ENCODE results near the gene ZBTB7B.
A peak's percentile ranks its signal among the peaks of the same experiment; 100 is the strongest.
"Not testable (repeated sequence)": the region's sequence is repeated elsewhere in the genome, so short reads cannot be mapped to it uniquely, and the experiment has no call there.

Gene ZBTB7B

DNA sequence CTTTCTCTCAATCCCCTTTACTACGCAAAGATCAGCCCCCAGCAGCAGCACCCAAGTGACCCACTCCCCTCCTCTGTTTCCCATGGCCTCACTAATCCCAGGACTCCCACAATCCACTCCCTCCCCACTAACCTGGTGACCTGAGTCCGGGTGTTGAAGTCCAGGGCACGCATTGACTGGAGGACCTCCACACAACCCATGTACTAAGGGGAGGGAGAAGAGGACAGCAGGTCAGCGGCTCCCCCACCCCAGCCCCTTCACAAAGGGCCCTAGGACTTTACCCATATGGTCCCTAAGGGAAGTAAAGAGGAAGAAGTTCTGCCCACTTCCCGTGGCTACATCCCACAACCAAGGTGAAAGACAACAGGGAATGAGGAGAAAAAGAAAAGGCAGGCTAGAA is 33.4 kb upstream of the ZBTB7B start:
- DNase-seq = no peak

DNA sequence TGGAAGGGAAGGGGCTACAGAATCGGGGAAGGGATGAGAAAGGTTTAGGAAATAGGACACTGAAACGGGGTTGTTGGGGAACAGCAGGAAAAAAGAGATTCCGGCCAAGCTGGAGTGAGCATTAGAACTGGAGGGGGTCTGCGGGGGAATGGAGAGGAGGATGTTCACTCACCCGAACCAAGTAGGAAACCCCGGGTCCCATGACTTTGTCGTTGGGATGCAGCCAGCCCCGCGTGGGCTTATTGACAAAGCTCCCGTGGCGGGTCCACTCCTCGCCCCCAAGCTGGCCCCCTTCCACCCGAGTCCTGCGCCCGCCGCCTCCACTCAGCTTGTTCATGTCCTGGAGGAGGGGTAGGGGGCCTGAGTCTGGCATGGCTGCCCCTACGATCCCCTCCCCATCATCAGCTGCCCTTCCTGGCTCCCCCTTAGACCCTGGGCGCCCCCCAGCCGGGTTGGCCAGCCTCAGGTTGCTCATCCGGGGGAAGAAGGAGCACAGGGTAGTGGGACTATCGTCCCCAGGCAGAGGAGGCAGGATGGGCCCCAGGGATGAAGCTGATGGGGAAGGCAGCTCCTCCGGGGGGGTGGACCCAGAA is 32.6 kb upstream of the ZBTB7B start:
- DNase-seq = no peak

DNA sequence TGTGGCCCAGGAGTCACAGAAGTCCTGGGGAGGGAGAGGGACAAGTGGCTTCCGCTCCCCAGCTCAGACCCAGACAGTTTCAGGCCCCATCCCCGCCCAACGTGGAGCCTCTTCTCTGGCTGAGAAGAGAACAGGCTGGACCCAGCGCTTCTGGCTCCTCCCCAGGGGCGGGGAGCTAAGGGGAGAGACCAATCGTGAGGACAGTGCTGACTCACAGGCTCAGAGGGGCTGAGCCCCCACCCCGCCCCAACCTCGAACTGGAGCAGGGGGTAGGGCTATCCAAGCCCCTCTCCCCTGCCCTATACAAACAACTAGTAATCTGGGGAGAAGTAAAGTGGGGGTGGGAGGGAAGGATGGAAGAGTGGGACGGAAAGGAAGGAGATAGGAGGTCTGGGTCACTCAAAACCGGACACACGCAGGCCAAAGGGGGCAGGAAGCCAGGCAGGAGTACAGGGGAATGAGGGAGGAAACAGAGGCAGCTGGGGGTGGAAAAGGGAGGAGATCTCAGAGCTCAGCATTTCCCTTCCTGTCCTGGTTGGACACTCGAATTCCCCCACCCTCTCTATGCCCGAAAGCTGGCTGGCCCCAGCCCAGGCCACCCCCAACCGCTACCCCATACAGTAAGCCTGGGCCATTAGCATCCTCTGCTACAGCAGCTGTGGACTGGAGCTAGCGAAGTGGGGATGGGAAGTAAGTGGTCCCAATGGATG is 31.8 kb upstream of the ZBTB7B start, which contains the start of gene SHC1:
Gene SHC1, minus strand, starts transcription at position 117 of the 710 bp plus-strand sequence. CDS start 221 bp downstream, outside the sequence.
- no peak for DNase-seq

DNA sequence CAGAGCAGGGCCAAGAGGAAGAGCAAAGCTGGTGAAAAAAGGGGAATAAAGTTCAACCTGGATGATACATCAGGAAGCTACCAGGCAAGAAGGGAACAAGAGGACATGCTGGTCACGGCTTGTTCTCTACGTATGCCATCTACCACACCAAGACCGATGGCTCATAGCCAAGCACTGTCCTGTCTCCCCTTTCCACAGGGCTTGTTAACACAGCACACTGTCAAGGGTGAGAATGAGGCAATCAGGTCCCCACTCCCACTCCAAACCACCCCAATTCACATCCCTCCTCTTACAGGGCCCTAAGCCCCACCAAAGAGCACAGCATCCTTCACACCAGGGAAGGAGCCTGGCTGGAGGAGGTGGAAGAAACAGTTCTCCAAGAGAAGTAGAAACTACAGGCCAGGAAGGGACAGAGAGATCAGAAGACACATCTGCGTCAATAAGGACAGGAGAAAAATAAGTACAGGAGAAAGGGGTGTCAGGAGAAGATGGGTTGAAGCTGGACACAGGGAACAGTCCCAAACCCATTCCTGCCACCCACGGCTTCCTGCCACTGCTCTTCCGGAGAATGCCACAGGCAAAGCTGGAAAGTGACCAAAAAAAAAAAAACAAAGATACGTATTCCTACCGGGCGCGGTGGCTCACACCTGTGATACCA is 31.1 kb upstream of the ZBTB7B start:
- no peak for DNase-seq

DNA sequence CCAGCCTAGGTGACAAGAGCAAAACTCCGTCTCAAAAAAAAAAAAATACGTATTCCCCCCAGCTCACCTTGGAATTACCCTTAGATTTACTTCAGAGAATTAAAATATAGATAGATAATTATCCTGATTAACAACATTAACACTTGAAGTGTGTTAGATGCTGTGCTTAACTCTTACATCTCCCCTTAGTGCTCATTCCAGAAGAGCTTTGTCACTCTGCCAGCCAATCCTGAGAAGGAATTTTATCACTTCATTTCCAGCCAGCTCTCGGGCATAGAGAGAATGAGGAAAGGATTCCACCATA is 30.4 kb upstream of the ZBTB7B start:
- DNase-seq = no peak

DNA sequence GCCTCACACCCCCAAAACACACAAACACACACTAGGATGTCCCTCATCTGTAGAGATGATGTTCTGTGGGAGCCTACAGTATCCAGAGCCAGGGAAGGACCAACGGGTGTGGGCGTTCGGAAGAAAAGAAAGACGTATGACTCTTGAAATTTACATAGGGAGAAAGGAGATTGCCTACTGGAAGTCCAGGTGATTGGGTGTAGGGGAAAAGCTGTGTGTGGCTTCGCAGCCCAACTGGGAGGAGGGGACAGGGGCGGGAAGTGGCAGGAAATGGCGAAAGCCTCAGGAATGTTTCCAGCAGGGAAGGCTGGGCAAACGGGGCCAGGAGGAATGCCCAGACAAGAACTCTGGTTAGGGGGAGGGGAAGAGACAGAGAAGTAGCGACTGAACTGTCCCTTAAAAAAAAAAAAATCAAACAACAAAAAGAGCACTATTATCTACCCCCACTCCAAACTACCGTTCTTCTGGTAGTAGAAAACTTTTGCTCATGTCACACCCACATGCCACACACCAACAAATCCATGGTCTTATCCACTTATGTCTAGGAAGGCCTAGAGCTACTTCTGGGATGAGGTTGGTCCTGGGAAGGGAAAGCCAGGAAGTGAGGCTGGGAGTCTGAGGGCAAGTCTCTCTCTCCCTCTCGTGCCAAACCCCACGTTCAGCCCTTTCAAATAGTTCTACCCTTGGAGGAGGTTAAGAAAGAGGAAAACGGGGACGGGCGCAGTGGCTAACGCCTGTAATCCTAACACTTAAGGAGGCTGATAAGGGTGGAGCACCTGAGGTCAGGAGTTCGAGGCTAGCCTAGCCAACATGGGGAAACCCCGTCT is 29.9 kb upstream of the ZBTB7B start:
- DNase-seq = no peak

DNA sequence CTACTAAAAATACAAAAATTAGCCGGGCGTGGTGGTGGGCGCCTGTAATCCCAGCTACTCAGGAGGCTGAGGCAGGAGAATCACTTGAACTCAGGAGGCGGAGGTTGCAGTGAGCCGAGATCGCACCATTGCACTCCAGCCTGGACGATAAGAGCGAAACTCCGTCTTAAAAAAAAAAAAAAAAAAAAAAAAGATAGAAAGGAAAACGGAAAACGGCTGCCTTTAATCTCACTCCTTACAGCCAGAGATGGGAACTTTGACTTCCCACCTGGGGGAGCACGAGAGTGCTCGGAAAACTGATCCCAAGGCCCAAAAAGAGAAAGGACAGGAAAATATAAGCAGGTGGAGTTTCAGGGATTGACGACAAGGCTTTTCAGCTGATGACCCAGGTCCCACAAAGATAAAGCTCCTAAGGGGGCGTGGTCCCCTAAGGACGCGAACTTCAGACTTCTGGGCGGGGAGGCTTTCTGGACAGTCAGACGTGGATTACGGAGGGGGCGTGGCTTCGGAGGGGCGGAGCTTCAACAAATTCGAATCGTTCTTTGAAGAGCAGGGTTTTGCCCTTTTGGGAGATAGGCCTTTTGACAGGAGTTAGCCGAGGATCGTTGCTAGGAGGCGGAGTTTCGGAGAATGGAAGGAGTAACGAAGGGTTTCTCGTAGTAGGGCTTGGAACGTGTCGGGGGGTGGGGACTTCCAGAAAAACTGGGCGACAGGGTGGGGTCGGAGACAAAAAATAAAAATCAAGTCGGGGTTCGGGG is 29.1 kb upstream of the ZBTB7B start:
- DNase-seq = peak; percentile 89

DNA sequence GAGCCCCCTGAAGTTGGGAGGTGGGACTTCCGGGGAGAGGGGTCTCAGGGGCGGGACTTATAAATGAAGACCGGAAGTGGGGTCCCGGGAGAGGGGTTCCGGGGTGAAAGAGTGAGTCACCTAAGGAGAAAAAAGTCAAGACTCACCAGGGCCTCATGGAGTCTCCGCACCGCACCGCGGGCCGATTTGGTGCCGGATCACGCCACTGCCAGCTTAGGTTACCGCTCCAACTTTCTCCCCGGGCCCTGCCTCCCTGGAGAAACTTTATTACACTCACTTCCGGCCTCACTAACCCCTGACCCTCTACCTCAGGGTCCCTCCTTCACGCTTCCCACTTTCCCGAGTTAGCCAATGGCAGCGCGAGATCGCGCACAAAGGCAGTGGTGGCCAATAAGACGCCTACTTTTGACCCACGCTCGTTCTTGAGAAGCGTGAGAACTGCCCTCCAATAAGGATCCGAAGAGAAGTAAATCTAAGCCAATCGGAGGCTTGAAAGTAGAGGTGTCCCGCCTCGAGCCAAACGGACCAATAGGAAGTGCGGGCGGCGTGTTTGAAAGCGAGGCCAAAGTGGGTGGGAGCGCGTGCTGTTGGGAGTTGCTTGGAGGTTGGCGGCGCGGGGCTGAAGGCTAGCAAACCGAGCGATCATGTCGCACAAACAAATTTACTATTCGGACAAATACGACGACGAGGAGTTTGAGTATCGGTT is 28.3 kb upstream of the ZBTB7B start, which contains the start of gene CKS1B:
Gene CKS1B, plus strand, starts transcription at position 580 of the 706 bp plus-strand sequence. Its CDS starts 65 bp downstream, at position 645.
- peak; percentile 100 for DNase-seq

DNA sequence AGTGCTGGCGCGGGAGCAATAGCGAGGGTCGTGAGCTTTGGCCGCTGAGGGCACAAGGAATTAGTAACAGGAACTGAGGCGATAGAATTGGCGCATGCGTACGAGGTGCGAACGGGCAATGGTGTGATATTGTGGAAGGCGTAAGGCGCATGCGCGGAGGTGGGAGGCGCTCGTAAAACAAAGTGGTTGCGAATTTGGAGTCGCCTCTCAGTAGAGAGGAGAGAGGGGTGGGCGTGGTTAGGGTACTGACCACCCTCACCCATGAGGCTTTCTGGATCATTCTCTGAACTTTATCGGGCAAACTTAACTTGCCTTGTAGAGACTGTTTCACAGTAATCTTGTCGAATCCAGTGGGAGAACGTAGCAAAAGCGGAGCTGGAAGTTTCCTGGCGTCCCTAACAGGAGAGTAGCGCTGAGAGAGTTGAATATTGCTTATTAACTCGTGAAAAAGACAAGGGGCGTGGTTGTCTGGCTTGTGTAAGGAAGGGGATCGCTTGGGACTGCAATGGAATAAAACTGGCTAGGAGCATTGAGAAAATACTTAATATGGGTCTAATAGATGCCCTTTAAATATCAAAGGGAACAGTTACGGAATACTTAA is 27.7 kb upstream of the ZBTB7B start:
- DNase-seq = peak; percentile 97

DNA sequence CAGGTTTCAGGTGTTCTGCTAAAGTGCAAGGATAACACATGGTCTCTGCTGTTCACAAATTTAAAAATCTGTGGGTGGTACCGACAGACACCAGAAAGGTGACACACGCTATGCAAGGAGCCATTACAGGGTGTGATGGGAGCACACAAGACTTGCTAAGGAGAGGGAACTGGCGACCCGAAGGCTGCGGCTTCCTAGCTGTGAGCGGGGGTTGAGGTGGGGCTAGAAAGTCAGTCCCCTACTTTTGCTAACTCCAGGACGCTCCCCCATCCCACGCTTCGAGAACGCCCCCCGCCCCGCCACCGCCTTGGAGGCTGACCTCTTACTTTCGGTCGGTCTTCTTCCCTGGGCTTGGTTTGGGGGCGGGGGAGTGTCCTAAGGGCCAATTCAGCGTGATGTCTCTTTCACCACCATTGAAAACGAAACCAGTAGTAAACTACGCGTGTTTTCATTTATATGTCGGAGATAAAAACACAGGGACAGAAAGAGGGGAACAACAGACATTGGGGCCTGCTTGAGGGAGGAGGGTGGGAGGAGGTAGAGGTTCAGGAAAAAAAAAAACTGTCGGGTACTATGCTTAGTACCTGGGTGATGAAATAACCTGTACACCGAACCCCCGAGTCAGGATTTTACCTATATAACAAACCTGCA is 27.1 kb upstream of the ZBTB7B start:
- DNase-seq = peak; percentile 46

DNA sequence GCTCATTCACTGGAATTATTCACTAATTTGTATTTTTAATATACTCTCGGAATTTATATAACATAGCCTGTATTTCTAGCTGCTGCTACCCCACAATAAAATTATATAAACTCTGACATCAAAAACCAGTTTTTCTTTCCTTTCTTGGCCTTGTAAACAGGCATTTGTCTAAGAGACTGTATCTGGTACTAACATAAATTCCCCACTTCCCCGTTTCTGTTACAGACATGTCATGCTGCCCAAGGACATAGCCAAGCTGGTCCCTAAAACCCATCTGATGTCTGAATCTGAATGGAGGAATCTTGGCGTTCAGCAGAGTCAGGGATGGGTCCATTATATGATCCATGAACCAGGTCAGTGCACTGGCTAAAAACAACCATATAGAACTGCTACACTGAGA is 24.8 kb upstream of the ZBTB7B start:
- not testable (repeated sequence) for DNase-seq

DNA sequence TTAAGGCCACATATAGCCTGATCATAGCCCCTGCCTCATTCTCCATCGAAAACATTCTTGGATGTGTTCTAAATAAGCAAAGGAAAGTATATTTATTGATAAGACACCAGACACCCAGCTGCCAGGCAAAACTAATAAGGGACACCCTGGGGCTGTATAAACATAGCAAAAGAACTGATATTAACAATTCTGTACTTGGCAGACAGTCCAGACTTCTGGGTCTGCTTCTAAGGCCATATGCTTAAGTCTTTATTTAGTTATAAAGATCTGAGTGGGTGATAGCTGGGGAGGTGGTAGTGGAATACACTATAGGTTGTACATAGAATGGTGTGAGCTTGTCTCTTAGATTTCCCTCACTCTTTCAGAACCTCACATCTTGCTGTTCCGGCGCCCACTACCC is 24.2 kb upstream of the ZBTB7B start:
- DNase-seq = no peak

DNA sequence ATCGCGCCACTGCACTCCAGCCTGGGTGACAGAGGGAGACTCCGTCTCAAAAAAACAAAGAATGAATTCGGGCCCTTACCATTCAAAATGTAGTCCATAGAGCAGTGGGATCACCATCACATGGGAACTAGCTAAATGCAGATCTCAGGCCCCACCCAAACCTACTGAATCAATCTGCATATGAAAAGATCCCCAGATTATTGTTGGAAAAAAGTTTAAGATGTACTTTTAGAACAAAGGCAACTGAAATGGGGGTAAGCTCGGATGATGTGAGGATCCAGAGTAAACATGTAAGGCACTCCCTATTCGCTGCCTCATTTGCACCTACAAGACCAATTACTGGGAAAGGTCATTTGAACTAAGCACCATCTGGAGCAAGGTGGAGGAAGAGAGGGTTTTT is 20.3 kb upstream of the ZBTB7B start:
- peak; percentile 58 for DNase-seq

DNA sequence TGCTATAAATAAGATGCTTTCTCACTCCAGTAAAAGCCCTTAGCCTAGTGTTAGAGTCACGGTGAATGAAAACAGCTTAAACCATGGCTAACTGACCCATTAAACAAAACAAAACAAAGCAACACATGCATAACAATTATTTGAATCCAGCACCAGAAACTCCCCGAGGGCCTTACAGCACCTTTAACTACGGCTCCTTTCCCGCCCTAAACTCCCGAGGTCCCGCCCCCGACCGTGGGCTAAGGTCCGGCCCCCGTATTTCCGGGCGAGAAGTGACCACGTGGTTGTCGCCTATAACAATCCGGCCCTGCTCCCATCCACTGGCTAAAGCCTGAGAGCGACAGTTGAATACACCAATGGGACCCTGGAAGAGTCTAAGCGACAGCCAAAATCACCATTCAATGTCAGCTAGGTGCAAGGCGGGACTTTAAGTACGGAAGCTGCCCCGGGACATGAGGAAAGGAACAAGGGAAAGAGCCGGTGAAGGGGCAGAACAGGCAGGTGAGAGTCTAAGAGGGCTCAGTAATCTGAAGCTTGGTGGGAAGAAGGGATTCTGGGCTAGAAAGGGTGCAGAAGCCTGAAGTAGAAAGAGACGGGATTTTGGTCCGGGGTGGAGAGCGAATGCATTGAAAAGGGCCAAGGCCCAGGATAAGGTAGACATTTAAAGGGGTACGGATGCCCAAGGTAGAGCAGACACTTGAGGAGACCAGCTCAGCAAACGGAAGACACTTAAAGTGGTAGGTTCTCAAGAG is 19.5 kb upstream of the ZBTB7B start, which contains the start of gene FLAD1:
Gene FLAD1, plus strand, starts transcription at position 448 of the 752 bp plus-strand sequence. CDS start 351 bp downstream, outside the sequence.
- DNase-seq = peak; percentile 100

DNA sequence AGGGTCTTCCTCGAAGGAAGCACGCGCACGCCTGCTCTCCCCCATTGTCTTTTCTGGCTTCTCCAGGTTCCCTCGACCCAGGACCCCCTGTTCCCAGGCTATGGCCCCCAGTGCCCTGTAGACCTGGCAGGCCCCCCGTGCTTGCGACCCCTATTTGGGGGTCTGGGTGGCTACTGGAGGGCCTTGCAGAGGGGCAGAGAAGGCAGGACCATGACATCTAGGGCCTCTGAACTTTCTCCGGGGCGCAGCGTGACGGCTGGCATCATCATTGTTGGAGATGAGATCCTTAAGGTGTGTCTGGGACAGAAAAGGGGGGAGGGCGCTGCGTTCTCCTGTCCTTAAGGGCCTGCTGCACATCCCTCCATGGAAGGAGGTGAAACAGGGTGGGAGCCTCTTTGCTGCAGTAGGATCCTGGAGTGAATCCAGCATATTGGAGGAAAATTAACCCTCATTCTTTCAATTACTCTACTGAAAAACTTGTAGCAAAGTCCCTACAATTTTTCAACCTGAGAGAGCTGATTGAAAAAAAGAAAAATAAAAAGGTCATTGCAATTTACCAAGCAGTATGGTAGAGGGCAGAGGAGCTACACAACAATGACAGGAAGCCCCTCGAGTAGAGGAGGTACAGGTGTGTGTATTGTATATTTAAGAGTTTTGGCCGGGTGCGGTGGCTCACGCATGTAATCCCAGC is 18.7 kb upstream of the ZBTB7B start:
- no peak for DNase-seq

DNA sequence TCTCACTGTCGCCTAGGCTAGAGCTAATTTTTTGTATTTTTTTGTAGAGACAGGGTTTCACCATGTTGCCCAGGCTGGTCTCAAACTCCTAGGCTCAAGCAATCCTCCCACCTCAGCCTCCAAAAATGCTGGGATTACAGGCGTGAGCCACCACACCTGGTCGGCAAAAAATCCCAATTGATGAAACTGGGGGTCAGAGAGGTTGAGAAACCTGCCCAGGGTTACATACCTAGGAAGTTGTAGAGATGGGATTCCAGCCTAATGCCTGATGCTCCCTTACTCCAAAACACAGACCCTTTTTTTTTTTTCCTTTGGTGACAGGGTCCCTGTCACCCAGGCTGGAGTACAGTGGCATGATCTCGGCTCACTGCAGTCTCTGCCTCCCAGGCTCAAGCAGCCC is 15.9 kb upstream of the ZBTB7B start:
- DNase-seq = not testable (repeated sequence)

DNA sequence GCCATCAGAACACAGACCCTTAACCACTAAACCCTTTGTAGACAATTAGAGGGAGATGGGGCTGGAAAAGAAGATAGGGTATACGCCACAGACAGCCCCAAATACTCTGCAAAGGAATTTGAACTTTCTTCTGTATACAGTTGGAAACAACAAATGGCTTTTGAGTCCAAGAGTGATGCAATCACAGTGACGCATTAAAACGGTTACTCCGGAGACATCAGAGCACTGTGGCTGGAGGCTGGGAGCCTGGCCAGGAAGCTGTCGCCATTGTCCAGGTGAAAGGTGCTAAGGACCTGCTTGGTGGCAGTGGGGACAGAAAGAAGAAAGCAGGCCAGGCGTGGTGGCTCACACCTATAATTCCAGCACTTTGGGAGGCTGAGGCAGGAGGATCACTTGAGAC is 15.3 kb upstream of the ZBTB7B start:
- DNase-seq = no peak

DNA sequence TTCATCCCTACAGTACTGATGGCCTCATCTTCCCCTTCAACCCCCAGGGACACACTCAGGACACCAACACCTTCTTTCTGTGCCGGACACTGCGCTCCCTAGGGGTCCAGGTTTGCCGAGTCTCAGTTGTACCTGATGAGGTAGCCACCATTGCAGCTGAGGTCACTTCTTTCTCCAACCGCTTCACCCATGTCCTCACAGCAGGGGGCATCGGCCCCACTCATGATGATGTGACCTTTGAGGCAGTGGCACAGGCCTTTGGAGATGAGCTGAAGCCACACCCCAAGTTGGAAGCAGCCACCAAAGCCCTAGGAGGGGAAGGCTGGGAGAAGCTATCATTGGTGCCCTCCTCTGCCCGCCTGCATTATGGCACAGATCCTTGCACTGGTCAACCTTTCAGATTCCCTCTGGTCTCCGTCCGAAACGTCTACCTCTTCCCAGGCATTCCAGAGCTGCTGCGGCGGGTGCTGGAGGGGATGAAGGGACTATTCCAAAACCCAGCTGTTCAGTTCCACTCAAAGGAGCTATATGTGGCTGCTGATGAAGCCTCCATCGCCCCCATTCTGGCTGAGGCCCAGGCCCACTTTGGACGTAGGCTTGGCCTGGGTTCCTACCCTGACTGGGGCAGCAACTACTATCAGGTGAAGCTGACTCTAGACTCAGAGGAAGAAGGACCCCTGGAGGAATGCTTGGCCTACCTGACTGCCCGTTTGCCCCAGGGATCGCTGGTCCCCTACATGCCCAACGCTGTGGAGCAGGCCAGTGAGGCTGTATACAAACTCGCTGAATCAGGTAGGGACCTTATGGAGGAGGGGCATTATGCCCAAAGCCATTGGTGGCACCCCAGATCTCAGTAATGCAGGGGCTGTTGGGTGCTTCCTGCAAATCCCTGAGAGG is 14.3 kb upstream of the ZBTB7B start:
- no peak for DNase-seq

Measured in NCI-H2171 treated with DMSO at 0.1 percent for 48 hours (cell line).